ENCODE measurements around the gene CAMKMT. TPM values are rescaled to one million over a fixed set of nuclear protein-coding genes. Genes with fewer than 3 reads are reported as not detected.

CAMKMT gene
- total and polyA plus RNA-seq, 9 of the 15 experiments (the other 6 are each of a cell fraction or from before 2014, with no cell fraction given): 1.6 to 15.3 (median 7.4) TPM

GRCh38 chr2:44498551-44498950 lies 136.8 kb downstream of the CAMKMT start:
- no peak overlapping the region for H3K9ac ChIP-seq (ENCODE audit: insufficient read depth in 1 of 2, low read depth in 2 of 2, low read length in 2 of 2)
- WGBS (ENCODE audit: insufficient coverage, low coverage, missing lambda C conversion rate): 11% methylated on average over 2 of the region's 2 CpGs
- no peak overlapping the region for H3K4me2 ChIP-seq (ENCODE audit: insufficient read depth, low read length)
- H3K4me1 ChIP-seq (replicated peaks in 1 of 2; ENCODE audit: control insufficient read depth in 2 of 2, insufficient read depth in 2 of 2, low read length in 2 of 2): no peaks in the 10 kb centered on the region
- no peak overlapping the region for H3K27ac ChIP-seq (ENCODE audit: extremely low read depth, low read depth, low read length)
- no peaks in the 10 kb centered on the region for H4K20me1 ChIP-seq (replicated peaks; ENCODE audit: control insufficient read depth, insufficient read depth, low read length)
- H3K9me1 ChIP-seq (ENCODE audit: control insufficient read depth, insufficient read depth, low read length): no peaks in the 10 kb centered on the region
- in situ Hi-C loops (cut with MboI) (no loop called here), intact Hi-C loops (cut with micrococcal nuclease) (no loop called here)
- CTCF ChIA-PET (ENCODE audit: low intra/inter-chr PET ratio): no interaction called here
- BruUV-seq (replicated peaks): no TSS peak
- FAIRE-seq: no peak
- no peak overlapping the region for H2AFZ ChIP-seq (ENCODE audit: low read depth, low read length)
- POLR2A ChIA-PET: interaction anchor here (0.9 kb wide), 1 partner anchor 12 kb away, joined by 3 read pairs; no protein-coding TSS in a partner anchor
- no peaks in the 10 kb centered on the region for H3K36me3 ChIP-seq (ENCODE audit: control insufficient read depth, insufficient read depth, low read length)
- H3K4me3 ChIP-seq: no peak overlapping the region
- H3K79me2 ChIP-seq (ENCODE audit: control insufficient read depth, insufficient read depth, low read length): no peaks in the 10 kb centered on the region
- no peaks in the 10 kb centered on the region for H3K27me3 ChIP-seq (ENCODE audit: control insufficient read depth in 2 of 2, insufficient read depth in 2 of 2, low read length in 2 of 2)
- DNase-seq (ENCODE audit: extremely low read depth in 1 of 4, low spot score in 3 of 4): no peak
- H3K9me3 ChIP-seq (replicated peaks; ENCODE audit: control insufficient read depth, insufficient read depth, low read depth, low read length): no peaks in the 10 kb centered on the region
- ATAC-seq: no peak
- TF ChIP-seq ATF3 (IDR thresholded peaks at IDR 0.05): no peak
- no peak for TF ChIP-seq ATF3 (CRISPR knock-in tag; conservative IDR thresholded peaks at IDR 0.05)
- TF ChIP-seq ZNF639 (CRISPR knock-in tag; conservative IDR thresholded peaks at IDR 0.05 in 1 of 2, IDR thresholded peaks at IDR 0.05 in 1 of 2): no peak
- TF ChIP-seq NR0B1 (IDR thresholded peaks at IDR 0.05; ENCODE audit: partially characterized antibody): no peak
- no peak for TF ChIP-seq USF1 (CRISPR knock-in tag; IDR thresholded peaks at IDR 0.05)
- no peak for TF ChIP-seq CEBPB (tag; IDR thresholded peaks at IDR 0.05)
- TF ChIP-seq IRF1 (CRISPR knock-in tag; IDR thresholded peaks at IDR 0.05; ENCODE audit: borderline replicate concordance): no peak
- no peak for TF ChIP-seq CBFA2T2 (conservative IDR thresholded peaks at IDR 0.05)
- no peak for TF ChIP-seq TRIM28 (IDR thresholded peaks at IDR 0.05)
- no peak for TF ChIP-seq RNF2 (IDR thresholded peaks at IDR 0.05)
- TF ChIP-seq UBTF (IDR thresholded peaks at IDR 0.05; ENCODE audit: borderline replicate concordance in 1 of 2, low read depth in 2 of 2, low read length in 2 of 2): no peak
- no peak for TF ChIP-seq NR3C1 (CRISPR knock-in tag; IDR thresholded peaks at IDR 0.05)
- no peak for TF ChIP-seq ZNF780A (CRISPR knock-in tag; IDR thresholded peaks at IDR 0.05)
- TF ChIP-seq ETS2 (tag; IDR thresholded peaks at IDR 0.05; ENCODE audit: borderline replicate concordance, poor library complexity, severe bottlenecking): no peak
